Trophoblast cell (in vitro differentiated cells and primary cell): ENCODE results near the gene ACYP2.

Experiments used
- DNase-seq, 2 donors: peaks; one replicate each; pipeline ENCODE4 v3.0.0-alpha.2; 2016
- H2AFZ ChIP-seq: 2 replicates; pipeline ENCODE4 v1.6.1; 2013; ENCODE audit warnings: low read length, moderate library complexity, mild to moderate bottlenecking; ENCODE audit not compliant: insufficient read depth, poor library complexity
- H2AK5ac ChIP-seq: 2 replicates; pipeline ENCODE4 v1.6.1; 2013; ENCODE audit warnings: mild to moderate bottlenecking, low read length
- H2BK120ac ChIP-seq: 2 replicates; pipeline ENCODE4 v1.6.1; 2013; ENCODE audit warnings: low read length, mild to moderate bottlenecking, moderate library complexity; ENCODE audit not compliant: insufficient read depth, poor library complexity
- H2BK12ac ChIP-seq: 2 replicates; pipeline ENCODE4 v1.6.1; 2013; ENCODE audit warnings: mild to moderate bottlenecking, low read length, moderate library complexity
- H2BK5ac ChIP-seq: 2 replicates; pipeline ENCODE4 v1.6.1; 2013; ENCODE audit warnings: low read length, low read depth, moderate library complexity, mild to moderate bottlenecking; ENCODE audit not compliant: poor library complexity
- H3K14ac ChIP-seq: 2 replicates; pipeline ENCODE4 v1.6.1; 2013; ENCODE audit warnings: mild to moderate bottlenecking, low read length
- H3K18ac ChIP-seq: 2 replicates; pipeline ENCODE4 v1.6.1; 2013; ENCODE audit warnings: mild to moderate bottlenecking, low read length
- H3K23ac ChIP-seq: 2 replicates; pipeline ENCODE4 v1.6.1; 2013; ENCODE audit warnings: low read length
- H3K27ac ChIP-seq: 2 replicates; pipeline ENCODE4 v1.5.1; 2013; ENCODE audit warnings: low read depth, mild to moderate bottlenecking, inconsistent platforms, low read length, moderate library complexity
- H3K27me3 ChIP-seq: 2 replicates; pipeline ENCODE4 v1.6.1; 2013; ENCODE audit warnings: inconsistent platforms, mild to moderate bottlenecking, low read length, moderate library complexity; ENCODE audit not compliant: insufficient read depth
- H3K36me3 ChIP-seq, 2 experiments: 1 replicate in 1 of 2; 2 replicates in 1 of 2; pipeline ENCODE4 v1.6.1; 2013; ENCODE audit warnings: low read length in 2 of 2, mild to moderate bottlenecking in 2 of 2, moderate library complexity in 1 of 2; ENCODE audit not compliant: insufficient read depth in 2 of 2, control insufficient read depth in 1 of 2
- H3K4ac ChIP-seq: 2 replicates; pipeline ENCODE4 v1.6.1; 2013; ENCODE audit warnings: low read depth, mild to moderate bottlenecking, low read length, moderate library complexity
- H3K4me1 ChIP-seq, 2 experiments: 1 replicate in 1 of 2; 2 replicates in 1 of 2; pipeline ENCODE4 v1.6.1; 2013; ENCODE audit warnings: low read length in 2 of 2, mild to moderate bottlenecking in 2 of 2, moderate library complexity in 1 of 2; ENCODE audit not compliant: insufficient read depth in 2 of 2, control insufficient read depth in 1 of 2
- H3K4me2 ChIP-seq: 2 replicates; pipeline ENCODE4 v1.6.1; 2013; ENCODE audit warnings: inconsistent platforms, mild to moderate bottlenecking, low read length, moderate library complexity
- H3K4me3 ChIP-seq: 2 replicates; pipeline ENCODE4 v1.5.1; 2013; ENCODE audit warnings: mild to moderate bottlenecking, low read depth, low read length, inconsistent platforms
- H3K79me1 ChIP-seq: one replicate; pipeline ENCODE4 v1.6.1; 2013; ENCODE audit warnings: low read length
- H3K79me2 ChIP-seq: 2 replicates; pipeline ENCODE4 v1.6.1; 2013; ENCODE audit warnings: low read length, mild to moderate bottlenecking; ENCODE audit not compliant: control insufficient read depth, insufficient read depth, poor library complexity
- H3K9ac ChIP-seq: 2 replicates; pipeline ENCODE4 v1.6.1; 2013; ENCODE audit warnings: mild to moderate bottlenecking, low read length
- H3K9me3 ChIP-seq: 2 replicates; pipeline ENCODE4 v1.6.1; 2013; ENCODE audit warnings: low read depth, mild to moderate bottlenecking, control low read depth, inconsistent platforms, low read length; ENCODE audit not compliant: insufficient read depth
- H4K12ac ChIP-seq: 2 replicates; pipeline ENCODE4 v1.6.1; 2013; ENCODE audit warnings: low read depth, mild to moderate bottlenecking, low read length, moderate library complexity
- H4K8ac ChIP-seq: 2 replicates; pipeline ENCODE4 v1.6.1; 2013; ENCODE audit warnings: low read depth, mild to moderate bottlenecking, low read length, moderate library complexity
- H4K91ac ChIP-seq: one replicate; pipeline ENCODE4 v1.6.1; 2013; ENCODE audit warnings: low read depth, mild to moderate bottlenecking, low read length, moderate library complexity
- WGBS: extraction: QIAGEN DNeasy Blood & Tissue Kit; methylation state at CpG from one replicate; pipeline ENCODE4 v1.1.7; 2013; ENCODE audit warnings: missing lambda C conversion rate; ENCODE audit not compliant: insufficient read length, insufficient coverage; ENCODE audit errors: extremely low coverage; 5-methylcytosine and 5-hydroxymethylcytosine counted together

ACYP2 gene

GRCh38 chr2:54191361-54192135 is 76.1 kb downstream of the ACYP2 start:
- Histone ChIP-seq H3K79me2 (no peaks in the 10 kb centered on the region), H2BK120ac (no peak overlapping the region), H3K4ac (no peak overlapping the region), H4K12ac (no peak overlapping the region), H3K4me3 (no peak overlapping the region), H4K91ac (no peak overlapping the region), H3K79me1 (no peaks in the 10 kb centered on the region), H4K8ac (no peak overlapping the region), H3K9ac (no peak overlapping the region), H2AFZ (no peak overlapping the region), H2BK12ac (no peak overlapping the region), H3K9me3 (no peaks in the 10 kb centered on the region), H2BK5ac (no peak overlapping the region), H3K27me3 (no peaks in the 10 kb centered on the region), H3K36me3 (no peaks in the 10 kb centered on the region), H3K4me1 (no peaks in the 10 kb centered on the region), H3K23ac (no peak overlapping the region), H3K14ac (no peak overlapping the region), H3K4me2 (no peak overlapping the region), H3K27ac (no peak overlapping the region), H2AK5ac (no peak overlapping the region), H3K18ac (no peak overlapping the region)
- no CpG with 5 or more reads among the region's 2 CpGs for WGBS
- DNase-seq = no peak

- H3K36me3 ChIP-seq = no peaks in the 10 kb centered on the region
- no peaks in the 10 kb centered on the region for H3K79me2 ChIP-seq
- H2BK5ac ChIP-seq = no peak overlapping the region
- H4K8ac ChIP-seq = no peak overlapping the region
- H4K91ac ChIP-seq = no peak overlapping the region
- no peak overlapping the region for H3K4me3 ChIP-seq
- H3K14ac ChIP-seq = no peak overlapping the region
- H2AFZ ChIP-seq = no peak overlapping the region
- H3K4me2 ChIP-seq = no peak overlapping the region
- H3K23ac ChIP-seq = no peak overlapping the region
- H2BK12ac ChIP-seq = no peak overlapping the region
- H4K12ac ChIP-seq = no peak overlapping the region
- no peak for DNase-seq
- no peaks in the 10 kb centered on the region for H3K4me1 ChIP-seq
- peaks cover 2% of the 10 kb centered on the region for H3K9me3 ChIP-seq
- H3K18ac ChIP-seq = no peak overlapping the region
- H3K9ac ChIP-seq = no peak overlapping the region
- no peak overlapping the region for H2BK120ac ChIP-seq
- H2AK5ac ChIP-seq = no peak overlapping the region
- H3K27ac ChIP-seq = no peak overlapping the region
- no peaks in the 10 kb centered on the region for H3K79me1 ChIP-seq
- H3K27me3 ChIP-seq = no peaks in the 10 kb centered on the region
- H3K4ac ChIP-seq = no peak overlapping the region
- no CpG with 5 or more reads among the region's 8 CpGs for WGBS
Measured at GRCh38 chr2:54194761-54195750, 79.6 kb downstream of the ACYP2 start.

- no peaks in the 10 kb centered on the region for H3K79me2 ChIP-seq
- no peak overlapping the region for H3K4me3 ChIP-seq
- H3K4me1 ChIP-seq = no peaks in the 10 kb centered on the region
- H3K27me3 ChIP-seq = no peaks in the 10 kb centered on the region
- no peak overlapping the region for H3K14ac ChIP-seq
- no peak overlapping the region for H3K18ac ChIP-seq
- no peak overlapping the region for H3K9ac ChIP-seq
- H4K12ac ChIP-seq = no peak overlapping the region
- WGBS = no CpG with 5 or more reads among the region's 5 CpGs
- no peak overlapping the region for H2BK5ac ChIP-seq
- no peaks in the 10 kb centered on the region for H3K36me3 ChIP-seq
- H3K9me3 ChIP-seq = peaks cover 2% of the 10 kb centered on the region
- no peak overlapping the region for H3K4ac ChIP-seq
- no peak overlapping the region for H3K27ac ChIP-seq
- H2AK5ac ChIP-seq = no peak overlapping the region
- H4K91ac ChIP-seq = no peak overlapping the region
- H2BK12ac ChIP-seq = no peak overlapping the region
- H3K79me1 ChIP-seq = no peaks in the 10 kb centered on the region
- no peak overlapping the region for H3K23ac ChIP-seq
- no peak overlapping the region for H4K8ac ChIP-seq
- no peak overlapping the region for H2BK120ac ChIP-seq
- no peak overlapping the region for H2AFZ ChIP-seq
- H3K4me2 ChIP-seq = no peak overlapping the region
- no peak for DNase-seq
Measured at GRCh38 chr2:54196646-54197045, 81.2 kb downstream of the ACYP2 start.

- H3K4ac ChIP-seq = no peak overlapping the region
- H2BK5ac ChIP-seq = no peak overlapping the region
- H3K27me3 ChIP-seq = no peaks in the 10 kb centered on the region
- H3K4me1 ChIP-seq = no peaks in the 10 kb centered on the region
- H3K18ac ChIP-seq = no peak overlapping the region
- no peak for DNase-seq
- no CpG with 5 or more reads among the region's 2 CpGs for WGBS
- no peak overlapping the region for H3K4me2 ChIP-seq
- H2BK12ac ChIP-seq = no peak overlapping the region
- no peak overlapping the region for H2AK5ac ChIP-seq
- no peak overlapping the region for H3K14ac ChIP-seq
- H4K91ac ChIP-seq = no peak overlapping the region
- H3K79me2 ChIP-seq = no peaks in the 10 kb centered on the region
- no peak overlapping the region for H4K12ac ChIP-seq
- no peaks in the 10 kb centered on the region for H3K36me3 ChIP-seq
- no peak overlapping the region for H4K8ac ChIP-seq
- no peak overlapping the region for H3K4me3 ChIP-seq
- H3K27ac ChIP-seq = no peak overlapping the region
- H2BK120ac ChIP-seq = no peak overlapping the region
- peaks cover 2% of the 10 kb centered on the region for H3K9me3 ChIP-seq
- H2AFZ ChIP-seq = no peak overlapping the region
- H3K23ac ChIP-seq = no peak overlapping the region
- no peaks in the 10 kb centered on the region for H3K79me1 ChIP-seq
- H3K9ac ChIP-seq = no peak overlapping the region
Measured at GRCh38 chr2:54204476-54204875, 89.1 kb downstream of the ACYP2 start.
